Measurements from ENCODE around the gene TSPAN17. TPM values are rescaled to one million over a fixed set of nuclear protein-coding genes. Genes with fewer than 3 reads are reported as not detected.

The TSPAN17 gene
- total and polyA plus RNA-seq, 10 of the 15 experiments (the other 5 are each of a cell fraction or from before 2014, with no cell fraction given) = 0.24 to 17.1 (median 10.4) TPM

DNA sequence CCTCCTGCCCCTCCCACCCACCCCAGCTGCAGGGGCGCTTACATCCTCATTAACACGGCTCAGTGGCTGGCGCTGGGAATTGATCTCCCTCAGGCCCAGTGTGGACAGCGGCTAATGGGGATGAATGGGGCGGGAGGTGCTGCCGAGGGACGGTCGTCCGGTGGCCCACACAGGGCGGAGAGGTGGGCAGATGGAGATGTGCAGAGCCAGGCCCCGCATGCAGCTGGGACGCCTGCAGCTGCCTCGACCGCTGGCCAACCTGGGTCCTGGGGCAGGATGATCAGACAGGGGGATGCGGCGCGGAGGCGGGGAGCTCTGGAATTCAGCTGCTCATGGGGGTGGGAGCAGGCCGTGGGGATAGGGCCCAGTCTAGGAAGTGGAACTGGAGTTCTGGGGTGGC lies 17.6 kb downstream of the TSPAN17 start:
- no peak overlapping the region for H3K27ac ChIP-seq (ENCODE audit: control insufficient read depth, insufficient read depth)
- H2AFZ ChIP-seq (ENCODE audit: control insufficient read depth, low read depth, low read length) = no peak overlapping the region
- no peaks in the 10 kb centered on the region for H3K9me3 ChIP-seq (replicated peaks; ENCODE audit: control insufficient read depth, insufficient read depth, low read length)
- H3K4me3 ChIP-seq = no peak overlapping the region
- peaks cover 5% of the 10 kb centered on the region for H3K4me1 ChIP-seq (ENCODE audit: control insufficient read depth, insufficient read depth, low read length)
- H4K20me1 ChIP-seq (ENCODE audit: control insufficient read depth, insufficient read depth) = no peaks in the 10 kb centered on the region
- TF ChIP-seq CBX5 (IDR thresholded peaks at IDR 0.05; ENCODE audit: low read depth) = no peak
- TF ChIP-seq CHD1 (IDR thresholded peaks at IDR 0.05; ENCODE audit: low read depth, low read length) = no peak
- no peak for TF ChIP-seq YBX1 (IDR thresholded peaks at IDR 0.05)
- TF ChIP-seq, protein P1, sequence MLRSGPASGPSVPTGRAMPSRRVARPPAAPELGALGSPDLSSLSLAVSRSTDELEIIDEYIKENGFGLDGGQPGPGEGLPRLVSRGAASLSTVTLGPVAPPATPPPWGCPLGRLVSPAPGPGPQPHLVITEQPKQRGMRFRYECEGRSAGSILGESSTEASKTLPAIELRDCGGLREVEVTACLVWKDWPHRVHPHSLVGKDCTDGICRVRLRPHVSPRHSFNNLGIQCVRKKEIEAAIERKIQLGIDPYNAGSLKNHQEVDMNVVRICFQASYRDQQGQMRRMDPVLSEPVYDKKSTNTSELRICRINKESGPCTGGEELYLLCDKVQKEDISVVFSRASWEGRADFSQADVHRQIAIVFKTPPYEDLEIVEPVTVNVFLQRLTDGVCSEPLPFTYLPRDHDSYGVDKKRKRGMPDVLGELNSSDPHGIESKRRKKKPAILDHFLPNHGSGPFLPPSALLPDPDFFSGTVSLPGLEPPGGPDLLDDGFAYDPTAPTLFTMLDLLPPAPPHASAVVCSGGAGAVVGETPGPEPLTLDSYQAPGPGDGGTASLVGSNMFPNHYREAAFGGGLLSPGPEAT (IDR thresholded peaks at IDR 0.05; ENCODE audit: low read depth) = no peak
- no peak for TF ChIP-seq EED (IDR thresholded peaks at IDR 0.05; ENCODE audit: low read depth)
- no peak for TF ChIP-seq CBFB (IDR thresholded peaks at IDR 0.05; ENCODE audit: low read depth)
- TF ChIP-seq IKZF1 (conservative IDR thresholded peaks at IDR 0.05) = no peak
- no peak for TF ChIP-seq BCL11A (IDR thresholded peaks at IDR 0.05; ENCODE audit: low read depth, low read length)
- no peaks in the 10 kb centered on the region for H3K36me3 ChIP-seq (ENCODE audit: control insufficient read depth in 2 of 2, insufficient read depth in 2 of 2, low read length in 1 of 2)
- CTCF ChIA-PET = interaction anchor here (1.2 kb wide), 1 partner anchor 80 kb away, joined by 3 read pairs; no protein-coding TSS in a partner anchor
- WGBS (ENCODE audit: insufficient coverage, insufficient replicate concordance, low lambda C conversion rate, missing lambda C conversion rate) = 59% methylated on average over 18 of the region's 19 CpGs
- BruUV-seq (replicated peaks) = no TSS peak
- ATAC-seq (no peak), FAIRE-seq (no peak), DNase-seq (ENCODE audit: low read depth, low spot score) (no peak)
- in situ Hi-C loops (cut with MboI) (no loop called here), intact Hi-C loops (cut with micrococcal nuclease; ENCODE audit: unreplicated experiment) (loop anchor here (5.0 kb wide), 1 partner anchor 237 kb away; no protein-coding TSS in a partner anchor)
- RAD21 ChIA-PET (ENCODE audit: unreplicated experiment) = interaction anchor here (0.6 kb wide), 1 partner anchor 342 kb away, joined by 3 read pairs; the partner anchor contains the start of gene UIMC1
- no peak overlapping the region for H3K4me2 ChIP-seq (ENCODE audit: control insufficient read depth, insufficient read depth)
- SMC1A ChIA-PET (ENCODE audit: uncharacterized antibody, unreplicated experiment) = no interaction called here
- no peaks in the 10 kb centered on the region; a peak in 1 of 4 replicates for H3K27me3 ChIP-seq (replicated peaks in 1 of 2; ENCODE audit: control insufficient read depth in 2 of 2, insufficient read depth in 2 of 2, low read length in 1 of 2)
- no peaks in the 10 kb centered on the region for H3K79me2 ChIP-seq (ENCODE audit: control insufficient read depth, insufficient read depth, low read length)
- POLR2A ChIA-PET = no interaction called here
- no peak overlapping the region for H3K9ac ChIP-seq (ENCODE audit: control insufficient read depth, insufficient read depth, low read length)
